Neural progenitor cell (in vitro differentiated cells): ENCODE data around the gene KCNIP1.

ENCODE experiments used
- CTCF ChIP-seq: fragments of 200-600 bp; sonication (generic); IDR thresholded peaks from 2 replicates; pipeline ENCODE4 v1.5.1; 2017; ENCODE audit warnings: antibody characterized with exemption, mild to moderate bottlenecking
- EZH2phosphoT487 ChIP-seq: fragments of 200-600 bp; sonication (generic); IDR thresholded peaks from 2 replicates; pipeline ENCODE4 v1.6.1; 2017; ENCODE audit warnings: antibody characterized with exemption

GRCh38 chr5:170648541-170648940 is 144.7 kb downstream of the KCNIP1 start:
- TF ChIP-seq CTCF (no peak), EZH2phosphoT487 (no peak)
